Esophagus squamous epithelium (tissue), 4 donors: Measurements from ENCODE around the gene PDZRN4.

Experiments used
- CTCF ChIP-seq, 6 experiments: fragments of 450-650 bp in 4 of 6; fragments of 200-600 bp in 2 of 6; sonication (generic) in 2 of 6; IDR thresholded peaks; one replicate each; pipeline ENCODE4 v1.5.1; 2016 to 2019; ENCODE audit warnings: antibody characterized with exemption in 6 of 6, mild to moderate bottlenecking in 4 of 6, moderate library complexity in 4 of 6
- POLR2A ChIP-seq, 4 donors: fragments of 450-650 bp; IDR thresholded peaks; one replicate each; pipeline ENCODE4 v1.6.1; 2017; ENCODE audit warnings: antibody characterized with exemption in 4 of 4, mild to moderate bottlenecking in 4 of 4, moderate library complexity in 3 of 4

- TF ChIP-seq CTCF (IDR thresholded peaks at IDR 0.05): no peak
- no peak for TF ChIP-seq POLR2A (IDR thresholded peaks at IDR 0.05)
These were observed 176.1 kb downstream of the PDZRN4 start for GRCh38 chr12:41364211-41364610.
